GM19043 (cell line): ENCODE measurements around the gene CHPT1.

ENCODE experiments used
- ATAC-seq: cut with Tn5 transposase; IDR thresholded peaks from one replicate; pipeline ENCODE4 v1.9.1; 2021; ENCODE audit warnings: low read depth; ENCODE audit not compliant: unreplicated experiment

Gene CHPT1

GRCh38 chr12:101761350-101761749 is 63.9 kb downstream of the CHPT1 start:
- no peak for ATAC-seq

- no peak for ATAC-seq
Measured at GRCh38 chr12:101761781-101762180, 64.3 kb downstream of the CHPT1 start.

GRCh38 chr12:101763246-101763931 is 65.9 kb downstream of the CHPT1 start:
- no peak for ATAC-seq

- no peak for ATAC-seq
Measured at GRCh38 chr12:101764051-101764792, 66.8 kb downstream of the CHPT1 start.

GRCh38 chr12:101767537-101767936 is 70.1 kb downstream of the CHPT1 start:
- ATAC-seq = no peak

GRCh38 chr12:101768781-101769180 is 71.3 kb downstream of the CHPT1 start:
- ATAC-seq = no peak

- no peak for ATAC-seq
Measured at GRCh38 chr12:101769865-101770264, 72.4 kb downstream of the CHPT1 start.

GRCh38 chr12:101772012-101772775 is 74.8 kb downstream of the CHPT1 start:
- no peak for ATAC-seq

GRCh38 chr12:101773650-101774162 is 76.3 kb downstream of the CHPT1 start:
- peak; percentile 72 for ATAC-seq

- ATAC-seq = no peak
Measured at GRCh38 chr12:101775816-101776215, 78.4 kb downstream of the CHPT1 start.

GRCh38 chr12:101777485-101777884 is 80.0 kb downstream of the CHPT1 start:
- ATAC-seq = no peak

GRCh38 chr12:101777978-101778377 is 80.5 kb downstream of the CHPT1 start:
- no peak for ATAC-seq
